ENCODE measurements around the gene SIRPB2. TPM values are rescaled to one million over a fixed set of nuclear protein-coding genes. Genes with fewer than 3 reads are reported as not detected.

The SIRPB2 gene
- total RNA-seq, 1 experiment from 2014 or later: not detected

- H3K9me3 ChIP-seq (ENCODE audit: control insufficient read depth, low read depth, low read length): no peaks in the 10 kb centered on the region
- no peak overlapping the region for H3T11ph ChIP-seq (ENCODE audit: low read length)
- H3K79me2 ChIP-seq (ENCODE audit: insufficient read depth, low read length): peaks cover 12% of the 10 kb centered on the region; the same call in 1 of the 2 replicates
- peaks cover 5 to 18% (median 13%) of the 10 kb centered on the region in 3 experiments; a peak in 6 of 7 replicates for H3K36me3 Mint-ChIP-seq (ENCODE audit: insufficient read depth in 1 of 3, low read depth in 3 of 3)
- no peak overlapping the region for H2BK20ac ChIP-seq (ENCODE audit: low read depth, low read length, poor library complexity, severe bottlenecking)
- no peaks in the 10 kb centered on the region for H3K27me3 ChIP-seq (ENCODE audit: insufficient read depth, low read length)
- no peak overlapping the region for H2BK120ac ChIP-seq (ENCODE audit: low read depth, low read length, poor library complexity, severe bottlenecking)
- no peak overlapping the region for H2AK5ac ChIP-seq (ENCODE audit: insufficient read length, low read length)
- no peak overlapping the region for H2AFZ ChIP-seq (ENCODE audit: low read length)
- no peak overlapping the region for H3K27ac Mint-ChIP-seq
- peaks cover 7% of the 10 kb centered on the region for H3K23me2 ChIP-seq (ENCODE audit: insufficient read length, low read depth, low read length, poor library complexity, severe bottlenecking)
- no peak overlapping the region for H3K4me2 ChIP-seq (ENCODE audit: insufficient read depth, insufficient read length, low read length)
- no peaks in the 10 kb centered on the region; the same call in 1 of the 2 replicates for H3K4me1 ChIP-seq (ENCODE audit: insufficient read depth, low read length)
- H3K23ac ChIP-seq (ENCODE audit: insufficient read length, low read depth, low read length): no peak overlapping the region
- H3K4me3 Mint-ChIP-seq: no peak overlapping the region
- H2BK15ac ChIP-seq (ENCODE audit: low read depth, low read length): no peak overlapping the region
- no peaks in the 10 kb centered on the region for H4K20me1 ChIP-seq (ENCODE audit: control insufficient read depth, insufficient read depth, insufficient read length)
- H3K56ac ChIP-seq (ENCODE audit: insufficient read length, low read depth, low read length): no peak overlapping the region
- TF ChIP-seq CTCF (conservative IDR thresholded peaks at IDR 0.05): no peak
- H4K91ac ChIP-seq (ENCODE audit: insufficient read length, low read depth, low read length): no peak overlapping the region
- H2BK5ac ChIP-seq (ENCODE audit: insufficient read length, low read length): no peak overlapping the region
- peaks cover 18% of the 10 kb centered on the region for H3K79me1 ChIP-seq (ENCODE audit: insufficient read depth, low read depth, low read length, poor library complexity, severe bottlenecking)
- H3K18ac ChIP-seq (ENCODE audit: insufficient read length, low read depth, low read length): no peak overlapping the region
- H3K9me3 Mint-ChIP-seq: no peaks in the 10 kb centered on the region; a peak in 1 of 5 replicates
- no peak overlapping the region for H3K9ac ChIP-seq (ENCODE audit: extremely low read depth, insufficient read length, low read length)
- no peak overlapping the region for H3K14ac ChIP-seq (ENCODE audit: insufficient read depth, low read length)
- WGBS (ENCODE audit: extremely low coverage, insufficient read length, low lambda C conversion rate): no CpG with 5 or more reads among the region's 7 CpGs
- H3K27me3 Mint-ChIP-seq (ENCODE audit: low read depth): peaks cover 5% of the 10 kb centered on the region
- DNase-seq: no peak
- no peak overlapping the region for H4K5ac ChIP-seq (ENCODE audit: insufficient read length, low read depth, low read length)
- H3K4me1 Mint-ChIP-seq: peaks cover 35 to 40% of the 10 kb centered on the region in 2 experiments
- H2BK12ac ChIP-seq (ENCODE audit: insufficient read length, low read depth, low read length): no peak overlapping the region
- H3K27ac ChIP-seq (ENCODE audit: insufficient read length, low read depth, low read length): no peak overlapping the region
- no peak overlapping the region for H4K8ac ChIP-seq (replicated peaks; ENCODE audit: insufficient read length, low read depth, low read length)
- no peak overlapping the region for H3K4ac ChIP-seq (ENCODE audit: low read depth, low read length)
Observed at GRCh38 chr20:1468117-1468624, 23.0 kb downstream of the SIRPB2 start.
